IPS-20b (cell line): ENCODE data around the gene LPP.

Experiments used
- H3K27ac ChIP-seq: one replicate; pipeline ENCODE4 v1.5.1; 2013; ENCODE audit warnings: low read length
- H3K27me3 ChIP-seq: 2 replicates; pipeline ENCODE4 v1.6.1; 2013; ENCODE audit warnings: mild to moderate bottlenecking, low read length, inconsistent platforms; ENCODE audit not compliant: insufficient read depth
- H3K36me3 ChIP-seq: 2 replicates; pipeline ENCODE4 v1.6.1; 2013; ENCODE audit warnings: low read depth, mild to moderate bottlenecking, inconsistent platforms, low read length, moderate library complexity; ENCODE audit not compliant: insufficient read depth
- H3K4me1 ChIP-seq: 2 replicates; pipeline ENCODE4 v1.6.1; 2013; ENCODE audit warnings: mild to moderate bottlenecking, control low read depth, inconsistent platforms, low read length, moderate library complexity; ENCODE audit not compliant: insufficient read depth
- H3K4me3 ChIP-seq: 2 replicates; pipeline ENCODE4 v1.5.1; 2013; ENCODE audit warnings: mild to moderate bottlenecking, low read length, inconsistent platforms
- H3K9ac ChIP-seq: 2 replicates; pipeline ENCODE4 v1.6.1; 2013; ENCODE audit warnings: low read depth, mild to moderate bottlenecking, inconsistent platforms, low read length, moderate library complexity
- H3K9me3 ChIP-seq: 2 replicates; pipeline ENCODE4 v1.6.1; 2013; ENCODE audit warnings: mild to moderate bottlenecking, low read depth, low read length, inconsistent platforms; ENCODE audit not compliant: insufficient read depth

The LPP gene

GRCh38 chr3:188489639-188490405, 335.9 kb downstream of the LPP start:
- H3K9me3 ChIP-seq: no peaks in the 10 kb centered on the region
- no peak overlapping the region for H3K4me3 ChIP-seq
- H3K9ac ChIP-seq: no peak overlapping the region
- no peak overlapping the region for H3K27ac ChIP-seq
- H3K36me3 ChIP-seq: peaks cover 4% of the 10 kb centered on the region
- no peaks in the 10 kb centered on the region for H3K27me3 ChIP-seq
- H3K4me1 ChIP-seq: no peaks in the 10 kb centered on the region

- Histone ChIP-seq H3K27ac (no peak overlapping the region), H3K27me3 (no peaks in the 10 kb centered on the region), H3K4me1 (no peaks in the 10 kb centered on the region), H3K36me3 (no peaks in the 10 kb centered on the region), H3K9ac (no peak overlapping the region), H3K4me3 (no peak overlapping the region), H3K9me3 (no peaks in the 10 kb centered on the region)
Observed at GRCh38 chr3:188490416-188490815, 336.5 kb downstream of the LPP start.

GRCh38 chr3:188491276-188491687, 337.3 kb downstream of the LPP start:
- H3K9me3 ChIP-seq: no peaks in the 10 kb centered on the region
- no peaks in the 10 kb centered on the region for H3K36me3 ChIP-seq
- no peak overlapping the region for H3K9ac ChIP-seq
- H3K4me1 ChIP-seq: no peaks in the 10 kb centered on the region
- H3K27me3 ChIP-seq: no peaks in the 10 kb centered on the region
- no peak overlapping the region for H3K27ac ChIP-seq
- H3K4me3 ChIP-seq: no peak overlapping the region

- no peaks in the 10 kb centered on the region for H3K4me1 ChIP-seq
- H3K4me3 ChIP-seq: no peak overlapping the region
- no peaks in the 10 kb centered on the region for H3K9me3 ChIP-seq
- H3K27me3 ChIP-seq: no peaks in the 10 kb centered on the region
- H3K36me3 ChIP-seq: no peaks in the 10 kb centered on the region
- H3K27ac ChIP-seq: no peak overlapping the region
- no peak overlapping the region for H3K9ac ChIP-seq
Observed at GRCh38 chr3:188496390-188496789, 342.4 kb downstream of the LPP start.

DNA sequence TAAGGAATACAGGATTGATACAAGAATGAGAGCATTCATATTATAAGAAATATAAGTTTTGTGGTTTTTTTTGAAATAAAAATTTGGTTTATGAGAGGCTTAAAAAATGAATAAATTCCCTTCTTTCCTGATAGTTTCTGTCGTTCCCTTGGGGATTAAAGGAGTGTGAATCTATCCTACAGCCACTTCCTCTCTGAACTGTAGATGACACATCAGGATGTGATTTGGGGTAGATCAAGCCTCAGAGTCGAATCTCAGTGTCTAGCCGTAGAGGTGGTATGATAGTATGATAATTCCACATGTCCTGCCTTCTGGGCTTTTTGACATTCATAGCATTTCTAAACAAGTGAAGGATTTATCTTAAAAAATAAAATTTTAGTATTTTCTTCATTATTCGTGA, 343.1 kb downstream of the LPP start:
- H3K4me1 ChIP-seq: no peaks in the 10 kb centered on the region
- no peak overlapping the region for H3K4me3 ChIP-seq

DNA sequence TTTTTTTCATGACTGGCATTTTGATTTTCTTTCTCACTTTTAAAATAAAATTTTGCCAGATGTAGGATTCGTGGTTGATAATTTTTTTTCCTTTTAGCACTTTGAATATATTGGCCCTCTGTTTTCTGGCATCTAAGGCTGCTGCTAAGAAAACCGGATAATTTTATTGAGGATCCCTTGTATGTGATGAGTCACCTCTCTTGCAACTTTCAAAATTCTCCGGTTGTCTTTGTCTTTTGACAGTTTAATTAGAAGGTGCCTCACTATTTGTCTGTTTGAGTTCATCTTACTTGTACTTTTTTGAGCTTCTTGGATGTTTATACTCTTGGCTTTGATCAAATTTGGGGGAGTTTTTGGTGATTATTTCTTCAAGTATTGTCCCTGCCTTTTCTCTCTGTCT, 349.7 kb downstream of the LPP start:
- peaks cover 9% of the 10 kb centered on the region for H3K4me1 ChIP-seq
- no peaks in the 10 kb centered on the region for H3K27me3 ChIP-seq
- no peaks in the 10 kb centered on the region for H3K36me3 ChIP-seq
- H3K27ac ChIP-seq: no peak overlapping the region
- no peak overlapping the region for H3K4me3 ChIP-seq
- H3K9me3 ChIP-seq: peaks cover 8% of the 10 kb centered on the region; the same call in 1 of the 2 replicates
- no peak overlapping the region for H3K9ac ChIP-seq

More for the DNA sequence above, 343.1 kb downstream of the LPP start:
- peaks cover 1% of the 10 kb centered on the region; the same call in 1 of the 2 replicates for H3K9me3 ChIP-seq
- H3K27ac ChIP-seq: no peak overlapping the region
- H3K36me3 ChIP-seq: no peaks in the 10 kb centered on the region
- no peaks in the 10 kb centered on the region for H3K27me3 ChIP-seq
- no peak overlapping the region for H3K9ac ChIP-seq

DNA sequence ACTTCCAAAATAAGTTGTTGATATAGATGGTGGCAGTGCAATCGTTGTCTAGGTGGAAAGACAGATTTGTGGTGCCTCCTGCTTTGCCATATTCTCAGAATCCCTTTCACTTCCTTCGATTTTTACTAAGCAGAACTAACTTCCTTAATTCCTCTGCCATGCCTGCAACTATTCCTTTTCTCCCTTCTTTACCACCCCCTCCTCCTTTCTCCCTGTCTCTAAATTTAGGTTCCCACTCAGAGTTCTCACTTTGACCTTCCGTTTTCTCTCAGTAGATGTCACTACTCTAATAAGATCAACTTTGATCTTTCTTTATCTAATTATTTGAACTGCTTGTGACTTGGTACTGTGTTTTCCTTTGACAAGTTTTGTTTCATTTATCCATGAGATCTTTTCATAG, 351.2 kb downstream of the LPP start:
- no peak overlapping the region for H3K27ac ChIP-seq
- H3K4me1 ChIP-seq: peaks cover 9% of the 10 kb centered on the region
- H3K27me3 ChIP-seq: no peaks in the 10 kb centered on the region
- peaks cover 8% of the 10 kb centered on the region; the same call in 1 of the 2 replicates for H3K9me3 ChIP-seq
- H3K4me3 ChIP-seq: no peak overlapping the region
- H3K36me3 ChIP-seq: no peaks in the 10 kb centered on the region
- no peak overlapping the region for H3K9ac ChIP-seq

DNA sequence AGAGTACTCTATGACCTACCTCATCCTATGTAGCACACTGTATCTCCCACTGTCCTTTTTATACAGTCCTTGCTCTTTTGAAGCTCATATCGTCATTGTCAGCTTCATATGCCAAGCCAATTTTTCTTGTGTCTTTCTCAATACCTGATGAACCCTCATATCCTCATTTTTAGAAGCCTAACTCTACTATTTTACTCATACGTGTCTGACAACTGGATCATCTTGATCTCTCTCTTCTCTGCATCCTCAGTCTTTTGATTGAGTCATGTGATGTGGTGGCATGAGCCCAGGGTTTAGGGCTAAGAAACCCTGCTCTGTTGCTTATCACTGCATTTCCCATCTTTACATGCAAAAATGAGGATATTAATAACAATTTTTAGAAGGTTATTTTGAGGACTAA, 352.0 kb downstream of the LPP start:
- Histone ChIP-seq H3K27ac (no peak overlapping the region), H3K4me3 (no peak overlapping the region), H3K27me3 (no peaks in the 10 kb centered on the region), H3K4me1 (peaks cover 9% of the 10 kb centered on the region), H3K9me3 (peaks cover 8% of the 10 kb centered on the region; the same call in 1 of the 2 replicates), H3K36me3 (no peaks in the 10 kb centered on the region), H3K9ac (no peak overlapping the region)

- Histone ChIP-seq H3K4me1 (peaks cover 9% of the 10 kb centered on the region), H3K27me3 (no peaks in the 10 kb centered on the region), H3K9ac (no peak overlapping the region), H3K36me3 (no peaks in the 10 kb centered on the region), H3K9me3 (peaks cover 8% of the 10 kb centered on the region; the same call in 1 of the 2 replicates), H3K4me3 (no peak overlapping the region), H3K27ac (no peak overlapping the region)
Observed at GRCh38 chr3:188506446-188506845, 352.5 kb downstream of the LPP start.

DNA sequence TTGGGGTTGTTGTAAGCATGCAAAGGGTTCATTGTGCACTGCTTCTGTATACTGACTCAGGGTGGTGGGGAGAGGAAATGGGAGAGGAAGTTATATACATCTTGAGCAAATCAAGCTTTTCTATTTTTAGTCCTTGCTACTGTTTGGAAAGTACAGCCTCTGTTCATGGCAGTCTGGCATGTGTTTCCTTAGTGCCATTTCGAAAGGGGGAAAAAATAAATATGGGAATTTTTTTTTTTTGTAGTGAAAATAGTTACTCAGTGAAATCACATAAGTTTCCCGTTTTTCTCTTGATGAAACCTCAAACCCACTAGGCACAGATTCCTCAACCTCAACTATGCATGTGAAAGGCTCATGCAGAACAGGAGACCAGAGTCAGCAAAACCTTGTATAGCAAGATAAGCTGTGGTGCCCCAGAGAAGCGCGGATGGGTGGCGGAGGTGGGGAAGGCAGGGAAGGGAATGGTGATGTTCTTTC, 353.3 kb downstream of the LPP start:
- Histone ChIP-seq H3K27ac (no peak overlapping the region), H3K9me3 (peaks cover 4% of the 10 kb centered on the region; the same call in 1 of the 2 replicates), H3K36me3 (no peaks in the 10 kb centered on the region)

GRCh38 chr3:188508454-188508853, 354.5 kb downstream of the LPP start:
- H3K27me3 ChIP-seq: no peaks in the 10 kb centered on the region
- no peak overlapping the region for H3K27ac ChIP-seq
- no peaks in the 10 kb centered on the region for H3K9me3 ChIP-seq
- H3K4me3 ChIP-seq: no peak overlapping the region
- H3K36me3 ChIP-seq: no peaks in the 10 kb centered on the region
- no peak overlapping the region for H3K9ac ChIP-seq
- peaks cover 13% of the 10 kb centered on the region for H3K4me1 ChIP-seq

More for the DNA sequence above, 353.3 kb downstream of the LPP start:
- Histone ChIP-seq H3K4me1 (peaks cover 13% of the 10 kb centered on the region), H3K27me3 (no peaks in the 10 kb centered on the region), H3K9ac (no peak overlapping the region), H3K4me3 (no peak overlapping the region)

DNA sequence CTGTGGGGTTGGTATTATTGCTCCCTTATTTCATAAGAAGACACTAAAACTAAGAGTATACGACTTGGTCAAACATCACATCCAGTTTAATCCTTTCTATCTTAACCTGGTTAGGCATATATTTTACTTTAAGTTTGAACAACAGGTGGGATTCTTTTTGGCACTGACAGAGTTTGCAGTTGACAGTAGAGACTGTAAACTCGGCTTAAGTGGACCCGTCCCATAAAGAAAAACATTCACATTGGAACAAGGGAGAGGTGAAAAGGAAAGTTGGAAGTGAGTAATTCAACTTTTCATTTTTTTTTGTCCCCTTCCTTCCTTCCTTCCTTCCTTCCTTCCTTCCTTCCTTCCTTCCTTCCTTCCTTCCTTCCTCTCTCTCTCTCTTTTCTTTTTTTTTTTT, 355.4 kb downstream of the LPP start:
- Histone ChIP-seq H3K27ac (no peak overlapping the region), H3K4me3 (no peak overlapping the region), H3K4me1 (peaks cover 19% of the 10 kb centered on the region), H3K36me3 (no peaks in the 10 kb centered on the region), H3K9me3 (no peaks in the 10 kb centered on the region), H3K9ac (no peak overlapping the region), H3K27me3 (no peaks in the 10 kb centered on the region)
